Ovary (tissue), 3 donors: Measurements from ENCODE around the gene LCK.

ENCODE experiments used
- EP300 ChIP-seq: sonication (generic); formaldehyde crosslinking; IDR thresholded peaks from one replicate; pipeline ENCODE4 v1.6.1; 2017; ENCODE audit warnings: antibody characterized with exemption
- POLR2A ChIP-seq: fragments of 450-650 bp; IDR thresholded peaks from one replicate; pipeline ENCODE4 v1.6.1; 2017; ENCODE audit warnings: antibody characterized with exemption, mild to moderate bottlenecking, moderate library complexity
- TF ChIP-seq, protein P1 (sequence below), 3 donors: fragments of 450-650 bp in 2 of 3; fragments of 200-600 bp in 1 of 3; IDR thresholded peaks; one replicate each; pipeline versions ENCODE4 v1.5.1 to v1.8.0; 2016 to 2022; ENCODE audit warnings: antibody characterized with exemption in 3 of 3, mild to moderate bottlenecking in 1 of 3
- donor health status: DM: no; HTN: no; CAD: no.

DNA sequence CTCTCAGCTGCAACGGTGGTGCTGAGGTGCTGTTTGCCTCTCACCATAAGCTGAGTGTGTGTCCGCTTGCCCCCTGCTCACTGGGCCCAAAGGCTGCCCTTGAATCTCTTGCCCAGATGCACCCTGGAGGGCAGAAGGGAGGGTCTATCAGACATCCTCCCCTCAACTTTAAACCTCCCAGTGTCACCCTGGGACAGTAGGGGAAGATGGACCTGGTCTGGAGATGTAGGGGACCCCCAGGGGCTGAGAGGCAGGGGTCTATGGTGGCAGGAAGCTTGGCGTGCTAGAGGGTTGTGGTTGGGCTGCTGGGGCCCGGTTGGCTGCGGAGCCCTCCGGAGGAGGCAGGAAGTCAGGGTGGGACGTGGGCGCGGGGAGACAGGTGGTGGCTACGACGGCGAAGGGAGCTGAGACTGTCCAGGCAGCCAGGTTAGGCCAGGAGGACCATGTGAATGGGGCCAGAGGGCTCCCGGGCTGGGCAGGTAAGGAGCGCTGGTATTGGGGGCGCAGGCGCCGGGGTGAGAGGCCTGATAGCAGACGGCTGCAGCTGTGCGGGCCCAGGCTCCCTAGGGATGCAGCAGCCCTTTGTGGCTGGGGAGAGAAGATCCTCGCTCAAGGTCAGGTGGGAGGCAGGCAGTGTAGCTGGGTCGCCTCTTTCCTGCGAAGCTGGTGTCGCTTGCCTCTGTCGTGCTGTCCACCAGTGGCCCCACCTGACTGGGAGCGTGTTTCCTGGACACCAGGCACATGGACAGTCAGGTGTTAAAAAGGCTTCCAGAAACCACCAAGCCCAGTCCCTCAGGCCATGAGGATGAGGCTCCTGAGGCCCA, at the start of gene LCK:
- TF ChIP-seq, protein P1, sequence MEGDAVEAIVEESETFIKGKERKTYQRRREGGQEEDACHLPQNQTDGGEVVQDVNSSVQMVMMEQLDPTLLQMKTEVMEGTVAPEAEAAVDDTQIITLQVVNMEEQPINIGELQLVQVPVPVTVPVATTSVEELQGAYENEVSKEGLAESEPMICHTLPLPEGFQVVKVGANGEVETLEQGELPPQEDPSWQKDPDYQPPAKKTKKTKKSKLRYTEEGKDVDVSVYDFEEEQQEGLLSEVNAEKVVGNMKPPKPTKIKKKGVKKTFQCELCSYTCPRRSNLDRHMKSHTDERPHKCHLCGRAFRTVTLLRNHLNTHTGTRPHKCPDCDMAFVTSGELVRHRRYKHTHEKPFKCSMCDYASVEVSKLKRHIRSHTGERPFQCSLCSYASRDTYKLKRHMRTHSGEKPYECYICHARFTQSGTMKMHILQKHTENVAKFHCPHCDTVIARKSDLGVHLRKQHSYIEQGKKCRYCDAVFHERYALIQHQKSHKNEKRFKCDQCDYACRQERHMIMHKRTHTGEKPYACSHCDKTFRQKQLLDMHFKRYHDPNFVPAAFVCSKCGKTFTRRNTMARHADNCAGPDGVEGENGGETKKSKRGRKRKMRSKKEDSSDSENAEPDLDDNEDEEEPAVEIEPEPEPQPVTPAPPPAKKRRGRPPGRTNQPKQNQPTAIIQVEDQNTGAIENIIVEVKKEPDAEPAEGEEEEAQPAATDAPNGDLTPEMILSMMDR (IDR thresholded peaks at IDR 0.05): no peak
- no peak for TF ChIP-seq POLR2A
- no peak for TF ChIP-seq EP300
